Lung microvascular endothelial cell (primary cell): ENCODE data around the gene CRELD2. TPM values are rescaled to one million over a fixed set of nuclear protein-coding genes. Genes with fewer than 3 reads are reported as not detected.
A peak's percentile ranks its signal among the peaks of the same experiment; 100 is the strongest.

Source experiments
- DNase-seq, 2 donors: peaks; one replicate each; pipeline versions ENCODE4 v3.0.0 to v3.0.0-alpha.2; 2010; ENCODE audit warnings: low read depth in 2 of 2
- total RNA-seq: library from RNA; depleted of rRNA; stranded (reverse); fragments of >200 nt; gene quantifications from 2 replicates; pipeline ENCODE4 v1.2.1, GENCODE V29; 2014

The CRELD2 gene
- total RNA-seq, 1 donor from 2014 or later, result 45.2 TPM

DNA sequence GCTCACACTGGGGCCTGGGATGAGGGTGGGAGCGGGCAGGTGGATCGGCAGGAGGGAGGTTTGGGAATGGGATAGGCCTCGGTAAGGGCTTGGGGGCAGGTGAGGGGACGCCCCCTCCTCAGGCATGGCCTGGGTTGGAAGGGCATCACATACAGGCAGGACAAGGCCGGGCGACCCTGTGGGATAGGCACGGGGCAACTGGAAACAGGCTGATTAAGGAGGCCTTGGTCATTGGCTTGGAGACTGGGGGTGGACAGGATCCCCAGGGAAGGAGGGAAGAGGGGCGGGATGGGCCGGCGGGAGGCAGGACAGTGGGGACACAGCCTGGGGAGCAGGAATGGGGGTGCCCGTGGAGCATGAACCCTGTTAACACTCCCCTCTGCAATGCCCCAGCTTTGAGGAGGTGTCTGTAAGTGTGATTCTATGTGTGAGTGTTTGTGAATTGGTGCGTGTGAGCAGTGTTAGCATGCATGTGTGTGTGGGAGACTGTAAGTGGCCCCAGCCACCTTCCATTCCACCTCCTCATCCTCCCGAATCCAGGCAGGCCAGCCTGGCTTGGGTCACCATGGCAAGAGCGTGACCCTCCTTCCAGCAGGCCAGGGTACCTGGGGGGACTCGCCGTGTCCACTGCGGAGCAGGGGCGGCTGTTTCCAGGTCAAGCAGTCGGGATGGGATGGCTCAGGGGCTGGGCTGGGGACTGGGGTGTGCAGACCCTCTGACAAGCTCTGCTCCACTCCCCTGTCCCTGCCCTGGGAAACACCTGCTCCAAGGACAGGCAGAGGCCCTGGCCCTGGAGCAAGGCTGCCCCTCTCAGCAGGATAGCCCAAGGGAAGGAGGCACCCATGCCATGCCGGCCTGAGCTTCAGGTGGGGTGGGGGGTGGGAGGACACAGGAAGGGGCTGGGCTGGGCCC is 38.7 kb downstream of the CRELD2 start:
- no peak for DNase-seq

DNA sequence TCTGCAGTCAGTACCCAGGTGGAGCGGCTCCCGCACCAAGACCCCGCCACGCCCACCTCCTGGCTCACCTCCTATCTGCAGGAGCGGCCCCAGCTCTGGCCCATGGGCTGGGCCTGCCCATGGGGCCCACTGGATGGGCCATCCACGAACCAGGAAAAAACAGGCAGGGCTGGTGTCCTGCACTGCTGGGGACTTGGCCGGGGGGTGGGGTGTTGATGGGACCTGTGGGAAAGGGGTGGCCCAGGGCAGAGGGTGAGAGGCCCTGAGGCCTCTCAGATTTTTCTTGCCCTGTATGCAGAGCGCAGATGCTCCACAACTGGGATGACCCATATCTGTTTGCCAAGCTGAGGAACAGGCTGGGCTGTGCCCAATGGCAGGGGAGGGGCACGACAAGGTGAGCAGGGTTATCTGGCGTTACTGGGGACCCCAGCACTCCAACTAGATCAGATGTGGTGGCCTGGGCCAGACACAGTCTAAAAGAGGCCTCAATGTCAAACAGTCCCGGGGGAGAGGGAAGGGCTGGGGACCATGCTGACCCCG is 39.5 kb downstream of the CRELD2 start:
- DNase-seq, result no peak

DNA sequence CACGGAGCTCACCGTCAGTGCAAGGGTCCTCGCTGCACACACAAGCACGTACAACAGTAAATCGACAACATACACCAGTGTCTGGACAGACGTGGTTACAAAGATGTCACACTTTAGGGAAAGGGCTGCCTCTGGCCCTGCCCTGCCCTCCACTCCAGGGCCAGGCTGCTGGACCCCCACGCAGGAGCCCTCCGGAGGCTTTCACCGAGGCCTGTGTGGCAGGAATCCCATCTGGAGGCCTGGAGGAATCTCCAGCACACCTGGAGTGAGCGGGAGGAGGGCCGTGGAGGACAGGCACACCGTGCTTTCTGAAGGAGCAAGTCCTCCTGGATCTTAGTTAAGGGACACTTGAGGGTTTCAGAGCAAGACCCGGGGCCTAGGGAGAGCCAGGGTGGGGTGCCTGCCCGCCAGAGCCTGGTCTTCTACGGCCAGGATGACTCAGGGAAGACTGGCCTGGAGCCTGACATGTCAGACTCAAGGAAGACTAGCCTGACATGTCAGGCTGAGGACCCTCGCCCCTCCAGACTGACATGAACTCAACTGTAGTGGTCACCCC is 40.0 kb downstream of the CRELD2 start:
- no peak for DNase-seq

DNA sequence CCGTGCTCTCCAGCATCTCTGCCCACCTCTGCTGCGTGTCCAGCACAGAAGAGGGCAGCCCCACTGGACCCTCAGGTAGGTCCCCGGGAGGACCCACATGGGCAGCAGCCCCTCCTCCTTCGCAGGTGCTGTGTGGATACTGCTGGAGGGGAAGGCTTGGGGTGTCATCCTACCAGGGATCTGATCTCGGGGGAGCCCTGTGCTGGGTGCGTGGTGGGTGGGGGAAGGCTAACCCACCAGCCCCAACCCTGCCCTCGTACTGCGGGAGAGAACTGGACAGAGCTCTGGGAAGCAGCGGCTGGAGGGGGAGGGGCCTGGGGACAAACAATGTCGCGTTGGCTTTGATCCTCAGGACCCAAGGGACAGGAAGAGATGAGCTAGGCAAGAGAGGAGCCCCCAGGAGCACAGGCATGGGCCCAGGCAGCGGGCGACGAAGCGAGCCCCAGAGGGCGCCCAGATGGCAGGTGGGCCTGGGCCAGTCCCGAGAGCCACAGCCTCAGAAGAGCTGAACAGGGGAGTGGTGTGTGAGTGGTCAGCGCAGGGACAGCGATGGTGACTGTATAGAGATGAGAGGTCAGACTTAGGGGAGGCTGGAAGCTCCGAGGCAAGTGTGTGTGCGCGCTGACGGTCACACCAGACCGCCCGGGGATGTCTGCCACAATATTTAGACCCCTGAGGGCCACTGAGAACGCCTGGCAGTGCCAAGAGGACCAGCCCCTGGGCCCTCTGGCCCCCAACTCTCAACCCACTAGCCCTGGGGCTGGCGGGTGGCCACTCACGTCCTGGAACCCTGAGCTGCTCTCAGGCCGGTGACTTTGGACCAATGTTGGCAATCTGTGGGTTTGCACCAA is 40.7 kb downstream of the CRELD2 start:
- no peak for DNase-seq

GRCh38 chr22:49959782-49960158 is 41.3 kb downstream of the CRELD2 start:
- peak in 1 of 2 donors; percentile 21 for DNase-seq

DNA sequence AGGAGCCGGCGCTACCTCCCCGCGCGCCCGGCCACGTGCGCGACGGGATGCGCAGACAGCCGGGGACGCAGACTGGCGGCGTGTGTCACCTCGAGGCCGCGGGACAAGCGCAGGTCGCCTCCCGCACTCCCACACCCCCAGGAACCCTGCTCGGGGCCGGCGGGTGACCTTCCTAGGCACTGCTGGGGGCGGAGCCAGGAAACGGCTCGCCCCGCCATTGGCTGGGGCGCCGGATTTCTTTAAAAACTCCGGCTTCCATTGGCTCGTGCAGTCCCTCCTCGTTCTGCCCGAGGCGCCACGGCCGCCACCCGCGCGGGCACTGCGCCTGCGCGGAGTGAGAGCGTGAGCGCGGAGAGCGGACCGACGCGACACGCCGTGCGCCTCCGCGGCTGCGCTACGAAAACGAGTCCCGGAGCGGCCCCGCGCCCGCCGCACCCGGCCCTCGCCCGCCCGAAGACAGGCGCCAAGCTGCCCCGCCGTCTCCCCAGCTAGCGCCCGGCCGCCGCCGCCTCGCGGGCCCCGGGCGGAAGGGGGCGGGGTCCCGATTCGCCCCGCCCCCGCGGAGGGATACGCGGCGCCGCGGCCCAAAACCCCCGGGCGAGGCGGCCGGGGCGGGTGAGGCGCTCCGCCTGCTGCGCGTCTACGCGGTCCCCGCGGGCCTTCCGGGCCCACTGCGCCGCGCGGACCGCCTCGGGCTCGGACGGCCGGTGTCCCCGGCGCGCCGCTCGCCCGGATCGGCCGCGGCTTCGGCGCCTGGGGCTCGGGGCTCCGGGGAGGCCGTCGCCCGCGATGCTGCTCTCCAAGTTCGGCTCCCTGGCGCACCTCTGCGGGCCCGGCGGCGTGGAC is 41.9 kb downstream of the CRELD2 start, which contains the start of gene PIM3:
TSS of gene PIM3 (plus strand) at position 614 of the 846 bp plus-strand sequence. CDS start at position 790, 176 bp downstream.
- DNase-seq, result peak; percentile 97 to 99

DNA sequence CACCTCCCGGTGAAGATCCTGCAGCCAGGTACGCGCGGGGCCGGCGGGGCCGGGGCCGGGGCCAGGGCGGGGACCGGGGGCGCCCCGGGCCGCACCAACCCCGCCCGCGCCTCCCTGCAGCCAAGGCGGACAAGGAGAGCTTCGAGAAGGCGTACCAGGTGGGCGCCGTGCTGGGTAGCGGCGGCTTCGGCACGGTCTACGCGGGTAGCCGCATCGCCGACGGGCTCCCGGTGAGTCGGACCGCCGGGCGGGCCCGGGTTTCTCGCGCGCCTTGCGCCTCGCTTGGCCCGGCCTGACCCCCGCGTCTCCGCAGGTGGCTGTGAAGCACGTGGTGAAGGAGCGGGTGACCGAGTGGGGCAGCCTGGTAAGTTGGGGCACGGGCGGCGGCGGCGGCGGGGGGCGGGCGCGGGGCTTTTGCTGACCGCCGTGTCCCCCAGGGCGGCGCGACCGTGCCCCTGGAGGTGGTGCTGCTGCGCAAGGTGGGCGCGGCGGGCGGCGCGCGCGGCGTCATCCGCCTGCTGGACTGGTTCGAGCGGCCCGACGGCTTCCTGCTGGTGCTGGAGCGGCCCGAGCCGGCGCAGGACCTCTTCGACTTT is 42.7 kb downstream of the CRELD2 start:
- DNase-seq, result peak; percentile 66 to 71

GRCh38 chr22:49961601-49962011 is 43.2 kb downstream of the CRELD2 start:
- peak in 1 of 2 donors; percentile 52 for DNase-seq

GRCh38 chr22:49962012-49962750 is 43.7 kb downstream of the CRELD2 start:
- peak; percentile 97 for DNase-seq

DNA sequence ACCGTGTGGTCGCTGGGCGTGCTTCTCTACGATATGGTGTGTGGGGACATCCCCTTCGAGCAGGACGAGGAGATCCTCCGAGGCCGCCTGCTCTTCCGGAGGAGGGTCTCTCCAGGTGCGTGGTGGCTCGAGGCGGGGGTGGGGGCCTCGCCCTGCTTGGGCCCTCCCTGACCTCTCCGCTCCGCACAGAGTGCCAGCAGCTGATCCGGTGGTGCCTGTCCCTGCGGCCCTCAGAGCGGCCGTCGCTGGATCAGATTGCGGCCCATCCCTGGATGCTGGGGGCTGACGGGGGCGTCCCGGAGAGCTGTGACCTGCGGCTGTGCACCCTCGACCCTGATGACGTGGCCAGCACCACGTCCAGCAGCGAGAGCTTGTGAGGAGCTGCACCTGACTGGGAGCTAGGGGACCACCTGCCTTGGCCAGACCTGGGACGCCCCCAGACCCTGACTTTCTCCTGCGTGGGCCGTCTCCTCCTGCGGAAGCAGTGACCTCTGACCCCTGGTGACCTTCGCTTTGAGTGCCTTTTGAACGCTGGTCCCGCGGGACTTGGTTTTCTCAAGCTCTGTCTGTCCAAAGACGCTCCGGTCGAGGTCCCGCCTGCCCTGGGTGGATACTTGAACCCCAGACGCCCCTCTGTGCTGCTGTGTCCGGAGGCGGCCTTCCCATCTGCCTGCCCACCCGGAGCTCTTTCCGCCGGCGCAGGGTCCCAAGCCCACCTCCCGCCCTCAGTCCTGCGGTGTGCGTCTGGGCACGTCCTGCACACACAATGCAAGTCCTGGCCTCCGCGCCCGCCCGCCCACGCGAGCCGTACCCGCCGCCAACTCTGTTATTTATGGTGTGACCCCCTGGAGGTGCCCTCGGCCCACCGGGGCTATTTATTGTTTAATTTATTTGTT is 44.6 kb downstream of the CRELD2 start:
- peak in 1 of 2 donors; percentile 49 for DNase-seq

- peak in 1 of 2 donors; percentile 31 for DNase-seq
These were observed 45.2 kb downstream of the CRELD2 start for GRCh38 chr22:49963647-49964026.

DNA sequence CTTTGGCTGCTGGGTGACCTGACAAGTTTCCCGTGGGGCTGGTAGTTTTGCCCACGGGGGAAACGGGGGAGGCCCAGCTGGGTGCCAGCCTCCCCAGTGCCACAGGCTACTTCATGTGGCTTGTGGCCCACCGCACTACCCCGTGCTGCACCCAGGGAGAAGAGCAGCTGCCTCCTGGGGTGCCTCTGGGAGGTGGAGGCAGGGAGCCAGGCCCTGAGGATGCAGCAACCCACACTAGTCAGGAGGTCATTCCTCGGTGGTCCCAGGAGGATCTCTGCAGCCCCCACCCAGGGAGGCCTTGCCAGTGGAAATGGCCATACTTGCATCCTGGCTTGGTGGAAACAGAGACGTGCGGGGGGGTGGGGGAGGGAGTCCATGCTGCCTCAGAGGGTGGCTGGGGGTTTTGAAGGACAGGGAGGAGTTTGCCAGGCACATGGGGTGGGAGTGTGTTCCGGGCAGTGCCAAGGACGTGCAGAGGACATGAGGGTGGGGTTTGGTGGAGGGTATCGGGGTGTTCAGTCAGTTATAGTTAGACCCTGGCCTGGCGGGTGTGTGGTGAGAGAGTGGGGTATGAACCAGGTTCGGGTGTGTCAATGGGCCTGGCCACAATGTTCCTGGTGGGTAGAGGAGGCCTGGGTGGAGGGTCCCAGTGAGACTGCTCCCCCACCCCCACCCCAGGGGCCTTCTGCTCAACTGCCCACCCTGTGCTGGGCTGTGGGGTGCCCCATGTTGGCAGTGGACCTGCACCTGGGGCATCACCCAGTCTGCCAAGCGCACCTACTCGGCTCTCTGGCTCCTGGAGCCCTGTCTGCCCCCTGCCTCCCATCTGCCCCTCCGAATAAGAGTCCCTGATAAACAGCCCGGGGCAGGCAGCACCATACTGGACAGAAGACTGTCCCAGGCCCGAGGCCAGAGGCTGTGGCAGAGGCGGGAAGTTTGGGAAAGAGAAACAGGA is 46.0 kb downstream of the CRELD2 start:
- DNase-seq, result no peak

DNA sequence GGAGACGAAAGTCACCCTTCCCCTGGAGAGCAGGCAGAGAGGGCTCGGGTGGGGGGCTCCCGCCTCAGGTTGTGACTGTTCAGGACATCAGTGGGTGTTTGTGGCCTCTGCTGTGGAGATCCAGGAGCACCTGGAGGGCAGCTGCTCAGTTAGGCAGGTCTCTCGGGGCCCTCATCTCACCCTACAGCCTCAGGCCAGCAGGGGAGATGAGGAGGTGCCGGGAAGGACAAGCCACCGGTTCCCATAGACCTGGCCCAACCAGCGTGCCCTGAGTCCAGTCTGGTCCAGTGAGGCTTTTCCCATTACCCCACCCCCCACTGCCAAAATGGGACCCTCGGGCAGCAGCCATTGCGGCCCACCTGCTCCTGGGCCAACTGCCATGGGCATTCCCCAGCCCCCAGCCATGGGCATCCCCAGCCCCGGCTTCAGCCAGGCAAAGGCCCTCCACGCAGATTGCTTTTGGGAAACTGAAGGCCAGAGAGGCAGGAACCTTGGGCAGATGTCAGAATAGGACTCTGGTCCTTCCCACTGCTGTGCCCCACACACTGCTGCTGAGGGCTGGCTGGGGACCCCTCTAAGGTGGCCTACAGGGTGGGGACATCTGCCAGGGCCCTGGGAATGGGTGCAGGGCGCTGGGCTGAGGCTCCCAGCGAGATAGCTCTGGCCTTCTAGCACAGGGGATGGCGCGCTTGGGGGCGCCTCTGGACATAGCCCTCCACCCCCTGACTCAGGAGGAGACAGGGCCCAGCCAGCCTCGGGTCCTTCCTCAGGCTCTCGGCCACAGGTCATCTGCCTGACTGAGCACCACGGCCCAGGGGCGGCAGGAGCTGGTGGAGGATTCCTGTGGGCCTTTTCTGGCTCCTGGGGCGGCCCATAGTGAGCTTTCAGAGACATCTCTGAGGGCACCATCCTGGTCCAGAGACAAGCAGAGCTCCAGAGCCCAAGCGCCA is 46.9 kb downstream of the CRELD2 start:
- DNase-seq, result no peak

DNA sequence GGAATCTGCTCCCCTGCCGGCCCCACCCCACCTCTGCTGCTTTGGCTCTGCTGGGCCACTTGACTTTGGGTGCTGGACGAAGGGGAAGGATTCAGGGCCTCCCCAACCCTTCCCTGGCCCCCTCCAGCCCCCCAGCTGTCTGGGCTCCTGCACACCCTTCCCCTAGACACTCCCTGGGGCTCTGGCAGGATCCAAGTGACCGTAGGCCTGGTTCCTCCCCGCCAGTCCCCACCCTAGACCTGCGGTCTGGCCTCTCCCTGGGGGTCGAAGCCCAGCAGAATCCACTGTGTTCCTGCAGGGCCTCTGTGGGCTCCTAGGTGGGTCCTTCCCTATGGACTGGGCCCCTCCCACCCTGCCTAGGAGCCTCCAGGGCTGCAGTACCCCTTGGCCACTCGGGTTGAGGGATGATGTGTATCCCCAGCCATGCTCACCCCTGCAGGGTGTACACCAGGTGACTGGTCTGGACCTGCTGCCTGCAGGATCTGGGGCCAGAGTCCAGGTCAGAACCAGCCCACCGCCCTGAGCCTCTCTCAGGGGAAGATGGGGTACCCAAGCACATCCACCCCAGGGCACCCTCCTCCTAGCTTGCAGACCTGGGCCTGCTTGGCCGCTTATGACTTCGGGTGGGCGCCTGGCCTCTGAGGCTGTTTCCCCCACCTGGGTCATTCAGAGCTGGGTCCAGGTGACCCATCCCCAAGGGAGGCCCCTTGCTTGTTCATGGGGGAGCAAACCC is 47.8 kb downstream of the CRELD2 start:
- peak in 1 of 2 donors; percentile 20 for DNase-seq
